ENCODE measurements around the gene GSTM2. TPM values are rescaled to one million over a fixed set of nuclear protein-coding genes. Genes with fewer than 3 reads are reported as not detected.
A peak's percentile ranks its signal among the peaks of the same experiment; 100 is the strongest.

Gene GSTM2
- total RNA-seq, 1 donor from 2014 or later = 14.7 TPM

DNA sequence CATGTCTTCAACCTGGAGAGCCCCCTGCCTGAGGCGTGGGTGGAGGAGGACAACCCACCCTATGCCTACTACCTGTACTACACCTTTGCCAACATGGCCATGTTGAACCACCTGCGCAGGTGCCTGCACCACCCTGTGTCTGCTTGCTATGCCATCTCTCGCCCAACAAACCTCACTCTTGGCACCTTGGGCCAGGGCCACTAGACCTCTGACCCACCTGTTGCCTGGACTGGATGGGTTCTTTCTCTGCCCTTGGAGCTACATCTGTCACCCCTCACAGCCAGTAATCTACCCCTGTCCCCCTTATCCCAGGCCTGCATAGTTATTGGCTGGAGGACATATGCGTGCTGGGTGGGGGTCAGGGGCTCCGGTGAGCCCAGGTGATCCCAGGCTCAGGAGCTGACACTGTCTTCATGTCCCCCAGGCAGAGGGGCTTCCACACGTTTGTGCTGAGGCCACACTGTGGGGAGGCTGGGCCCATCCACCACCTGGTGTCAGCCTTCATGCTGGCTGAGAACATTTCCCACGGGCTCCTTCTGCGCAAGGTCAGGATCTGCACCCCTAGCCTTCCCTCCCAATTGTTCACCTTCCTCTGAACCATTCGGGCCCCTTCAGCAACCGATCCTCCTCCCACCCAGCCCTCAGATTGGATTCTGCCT, 38.4 kb upstream of the GSTM2 start:
- DNase-seq (ENCODE audit: low read depth) = no peak

DNA sequence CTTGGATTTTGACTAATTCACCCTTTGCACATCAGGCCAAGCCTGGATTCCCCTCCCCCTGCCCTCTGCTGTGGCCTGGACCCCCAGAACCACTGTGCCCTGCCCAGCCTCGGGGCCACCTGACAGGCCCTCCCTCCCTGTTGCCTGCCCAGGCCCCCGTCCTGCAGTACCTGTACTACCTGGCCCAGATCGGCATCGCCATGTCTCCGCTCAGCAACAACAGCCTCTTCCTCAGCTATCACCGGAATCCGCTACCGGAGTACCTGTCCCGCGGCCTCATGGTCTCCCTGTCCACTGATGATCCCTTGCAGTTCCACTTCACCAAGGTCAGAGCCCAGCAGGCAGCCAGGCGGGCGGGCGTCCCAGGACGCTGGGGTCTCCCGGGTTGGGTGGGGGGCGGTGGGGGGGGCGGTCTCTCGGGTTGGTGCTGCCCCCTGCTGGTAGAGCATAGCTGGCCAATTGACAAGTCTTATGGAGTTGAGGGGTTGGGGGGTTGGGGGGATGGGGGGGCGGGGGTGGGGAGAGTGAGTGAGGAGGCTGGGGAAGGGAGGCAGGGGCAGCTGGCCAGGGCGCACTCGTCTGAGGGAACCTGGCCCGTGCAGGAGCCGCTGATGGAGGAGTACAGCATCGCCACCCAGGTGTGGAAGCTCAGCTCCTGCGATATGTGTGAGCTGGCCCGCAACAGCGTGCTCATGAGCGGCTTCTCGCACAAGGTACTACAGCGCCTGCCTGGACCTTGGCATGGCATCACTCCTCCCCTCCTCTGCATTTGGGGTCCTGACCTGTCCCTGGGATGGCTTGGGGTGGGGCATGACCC, 37.6 kb upstream of the GSTM2 start:
- DNase-seq (ENCODE audit: low read depth) = no peak

DNA sequence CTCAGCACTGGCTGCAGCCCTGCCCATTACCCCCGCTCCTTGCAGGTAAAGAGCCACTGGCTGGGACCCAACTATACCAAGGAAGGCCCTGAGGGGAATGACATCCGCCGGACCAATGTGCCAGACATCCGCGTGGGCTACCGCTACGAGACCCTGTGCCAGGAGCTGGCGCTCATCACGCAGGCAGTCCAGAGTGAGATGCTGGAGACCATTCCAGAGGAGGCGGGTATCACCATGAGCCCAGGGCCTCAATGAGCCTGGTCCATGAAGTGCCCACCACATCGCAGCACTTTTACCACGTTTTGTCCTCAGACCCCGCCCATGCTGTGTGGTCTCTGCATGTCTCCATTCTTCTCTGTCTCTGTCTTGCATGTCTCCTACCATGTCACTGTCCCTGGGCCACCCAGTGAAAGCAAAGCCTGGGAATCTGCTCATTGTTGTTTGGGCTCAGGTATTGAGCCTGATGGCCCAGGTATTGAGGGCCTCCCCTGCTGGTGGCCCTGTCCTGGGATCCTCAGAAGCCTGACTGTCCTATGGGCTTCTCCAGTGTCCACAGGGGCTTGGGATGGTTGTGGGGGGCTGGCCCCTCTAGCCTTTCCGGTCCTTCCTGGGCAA, 36.9 kb upstream of the GSTM2 start:
- DNase-seq (ENCODE audit: low read depth) = no peak

DNA sequence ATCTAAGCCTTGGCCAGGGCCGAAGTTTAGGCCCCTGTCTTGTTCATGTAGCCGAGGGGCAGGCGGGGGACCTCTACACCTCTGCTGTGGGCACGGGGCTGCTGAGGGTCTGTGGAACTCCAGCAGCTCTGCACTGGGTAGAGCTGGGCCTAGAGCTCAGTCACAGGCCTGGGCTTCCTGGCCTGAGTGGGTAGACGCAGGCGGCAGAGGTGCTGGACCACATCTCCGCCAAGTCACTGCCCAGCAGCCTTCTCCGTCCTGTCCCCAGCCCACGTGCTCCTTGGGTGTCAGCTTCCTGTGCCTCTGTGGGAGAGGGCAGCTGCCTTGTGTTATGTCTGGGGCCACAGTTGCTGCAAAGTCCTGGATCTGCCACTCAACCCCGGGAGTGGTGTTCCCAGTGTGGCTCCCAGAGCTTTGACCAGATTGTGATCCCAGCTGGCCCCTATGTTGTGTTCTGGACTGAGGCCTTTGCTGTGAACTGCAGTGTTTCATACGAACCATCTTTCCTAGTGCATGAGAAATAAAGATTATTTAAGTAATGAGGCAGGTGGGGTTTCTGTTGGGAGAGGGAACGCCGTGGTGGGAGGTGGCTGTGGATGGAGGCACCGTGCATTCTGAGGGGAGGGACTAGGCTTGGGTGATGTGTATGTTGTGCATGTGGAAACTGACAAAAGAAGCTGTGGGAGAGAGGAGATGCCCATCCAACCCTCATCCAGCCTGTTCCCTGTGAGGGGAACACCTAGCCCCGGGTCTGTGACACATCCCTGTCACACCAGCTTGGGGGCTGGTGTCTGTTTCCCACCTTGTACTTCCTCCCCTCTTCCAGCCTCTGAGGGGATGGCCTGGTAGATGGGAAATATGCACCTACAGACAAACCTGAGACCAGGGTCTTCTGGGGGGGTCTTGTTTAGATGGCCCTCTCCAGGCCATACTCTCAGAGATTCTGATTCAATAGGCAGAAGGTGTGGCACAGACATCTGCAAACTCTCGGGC, 36.0 kb upstream of the GSTM2 start:
- DNase-seq (ENCODE audit: low read depth) = no peak

DNA sequence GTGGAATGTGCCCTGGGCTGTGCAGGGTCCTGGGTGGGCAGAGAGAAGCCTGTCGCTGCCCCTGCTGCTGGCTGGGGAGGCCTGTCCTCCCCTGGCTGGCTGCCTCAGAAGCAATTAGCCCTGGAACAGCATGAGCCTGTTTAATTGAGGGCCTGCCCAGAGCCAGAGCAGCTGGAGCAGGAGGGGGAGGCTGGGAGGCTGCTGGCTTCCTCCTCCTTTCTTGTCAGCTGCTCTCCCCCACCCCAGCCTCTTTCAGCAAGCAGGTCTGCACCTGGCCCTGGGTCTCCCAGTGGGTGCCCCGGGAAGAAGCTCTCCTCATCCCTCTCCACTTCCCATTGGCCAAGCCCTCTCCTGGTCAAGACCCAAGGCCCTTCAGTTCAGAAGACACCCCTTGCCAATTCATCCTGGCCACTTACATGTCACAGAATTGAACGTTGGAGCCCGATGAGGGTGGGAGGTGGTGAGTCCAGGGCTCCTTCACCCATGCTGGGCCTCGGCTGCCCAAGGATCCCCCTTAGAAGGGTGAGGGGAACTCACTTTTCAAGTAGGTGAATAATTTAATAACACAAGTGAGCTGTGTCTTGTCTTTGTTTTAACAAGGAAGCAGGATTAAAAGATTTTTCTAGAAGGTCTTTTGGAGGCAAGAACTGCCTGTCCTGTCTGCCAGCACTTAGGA, 35.0 kb upstream of the GSTM2 start:
- no peak for DNase-seq (ENCODE audit: low read depth)

DNA sequence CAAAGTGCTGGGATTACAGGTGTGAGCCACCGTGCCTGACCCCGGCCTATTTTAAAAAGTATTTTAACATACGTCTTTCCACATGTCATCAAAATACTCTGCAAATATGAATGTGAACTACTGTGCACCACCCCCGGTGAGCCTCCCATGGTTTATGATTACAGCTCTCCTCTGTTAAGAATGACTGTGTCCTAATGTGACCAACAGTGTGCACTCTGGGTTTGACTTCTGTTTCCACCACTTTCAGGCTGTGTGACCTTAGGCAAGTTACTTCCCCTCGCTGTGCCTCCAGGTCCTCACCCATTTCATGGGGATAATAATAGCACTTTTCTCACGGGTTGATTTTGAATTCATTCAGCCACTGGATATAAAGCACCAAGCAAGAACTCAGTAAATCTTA, 33.6 kb upstream of the GSTM2 start:
- DNase-seq (ENCODE audit: low read depth) = no peak

DNA sequence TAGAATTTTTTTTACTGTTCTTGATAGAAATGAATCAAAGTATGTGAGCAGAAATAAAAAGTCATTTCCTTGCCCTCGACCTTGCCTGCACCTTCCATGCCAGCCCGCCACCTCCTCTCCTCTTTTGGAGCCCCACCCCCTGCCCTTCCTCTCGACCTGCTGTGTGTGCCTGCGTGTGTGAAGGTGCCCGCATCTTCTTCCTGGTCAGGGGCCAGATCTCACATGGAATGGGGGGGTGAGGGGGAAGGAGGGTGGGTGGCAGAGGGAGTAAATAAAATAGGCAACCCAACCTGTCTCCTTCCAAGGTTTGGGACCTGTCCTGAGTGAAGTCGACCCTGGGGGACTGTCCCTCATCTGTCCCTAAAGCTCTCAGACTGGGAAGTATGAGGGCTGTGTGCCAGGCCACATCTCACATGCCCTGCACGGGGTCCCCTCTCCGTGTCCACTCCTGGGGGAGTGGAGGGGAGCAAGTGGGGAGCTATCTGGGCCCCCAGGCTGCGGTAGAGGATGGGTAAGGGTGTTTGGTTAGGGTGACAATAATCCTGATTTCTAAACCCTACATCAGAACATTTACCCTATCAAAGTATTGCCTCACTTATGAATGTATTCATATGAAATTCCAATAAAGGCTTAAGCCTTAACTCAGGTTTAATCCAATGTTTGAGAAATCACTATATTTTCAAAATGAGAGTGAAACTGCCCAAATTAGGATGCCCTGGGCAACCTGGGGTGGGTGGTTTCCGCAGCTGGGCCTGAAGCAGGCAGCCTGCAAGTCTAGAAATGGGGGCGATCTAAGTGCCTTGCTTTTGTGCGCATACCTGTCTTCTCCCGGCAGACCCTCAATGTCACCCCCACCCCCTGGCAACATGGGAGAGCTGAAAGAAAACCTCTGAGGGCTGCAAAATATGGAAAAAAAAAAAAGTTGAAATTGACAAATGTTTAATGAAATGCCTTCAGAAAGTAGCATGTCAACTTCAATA, 32.8 kb upstream of the GSTM2 start:
- DNase-seq (ENCODE audit: low read depth) = no peak

DNA sequence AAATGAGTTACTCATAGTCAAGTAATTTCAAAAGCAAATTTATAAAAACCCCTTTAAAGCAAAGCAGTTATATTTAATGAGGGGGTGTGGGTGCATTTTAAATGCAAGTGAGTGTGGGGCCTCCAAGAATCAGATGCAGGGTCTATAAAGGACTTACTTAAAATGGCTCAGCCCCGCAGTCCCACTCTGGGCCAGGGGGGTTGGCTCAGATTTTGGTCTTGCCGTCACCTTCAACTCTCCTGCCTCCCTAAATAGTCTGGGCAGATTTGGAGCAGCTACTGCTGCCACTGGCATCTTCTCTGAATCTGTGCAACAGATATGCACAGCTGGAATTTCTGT, 32.0 kb upstream of the GSTM2 start:
- no peak for DNase-seq (ENCODE audit: low read depth)

DNA sequence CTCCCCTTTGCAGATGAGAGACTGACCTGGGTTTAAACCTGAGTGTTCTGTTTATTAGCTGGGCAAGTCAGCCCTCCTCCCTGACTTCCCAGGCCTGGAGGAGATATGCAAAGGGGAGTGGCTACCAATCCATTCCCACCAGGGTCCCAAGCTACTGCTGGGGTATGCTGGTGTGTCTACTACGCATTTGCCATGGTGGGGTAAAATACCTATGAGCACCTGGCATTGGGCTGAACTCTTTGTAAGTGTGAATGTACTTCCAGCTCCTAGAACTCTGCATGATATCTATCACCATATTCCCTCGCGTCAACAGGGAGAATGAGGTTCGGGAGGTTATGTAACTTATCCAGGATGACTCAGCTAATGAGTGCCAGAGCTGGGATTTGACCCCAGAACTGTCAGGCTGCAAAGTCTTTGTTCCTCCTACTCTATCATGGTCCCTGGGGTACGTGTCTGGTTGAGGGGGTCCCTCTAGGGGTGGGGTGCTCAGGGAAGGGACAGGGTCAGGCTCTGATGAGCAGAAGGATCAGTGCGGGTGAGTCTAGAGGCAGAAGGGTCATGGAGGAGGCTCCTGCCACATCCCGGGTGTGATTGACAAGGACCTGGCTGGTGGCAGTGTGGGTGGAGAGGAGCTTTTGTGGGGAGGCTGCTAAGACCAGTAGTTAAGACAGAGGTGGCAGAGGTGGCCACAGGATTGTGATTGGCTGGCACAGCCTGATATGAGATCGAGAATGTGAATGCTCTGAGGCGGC, 31.5 kb upstream of the GSTM2 start:
- peak; percentile 52 for DNase-seq (ENCODE audit: low read depth)

DNA sequence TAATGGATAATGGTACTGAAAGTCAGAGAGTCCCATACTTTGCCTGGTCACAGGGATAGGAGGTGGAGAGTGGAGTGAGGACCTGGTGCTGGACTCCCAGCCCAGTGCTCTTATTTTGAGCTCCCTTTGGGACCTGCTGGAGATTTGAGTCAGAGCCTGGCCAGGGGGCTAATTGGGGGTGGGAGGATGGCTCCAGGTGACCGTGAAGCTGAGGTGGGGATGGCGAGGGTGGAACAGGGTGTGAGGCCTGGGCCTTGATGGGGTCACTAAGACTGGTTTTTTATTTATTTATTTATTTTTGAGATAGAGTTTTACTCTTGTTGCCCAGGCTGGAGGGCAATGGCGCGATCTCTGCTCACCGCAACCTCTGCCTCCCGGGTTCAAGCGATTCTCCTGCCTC, 30.4 kb upstream of the GSTM2 start:
- DNase-seq (ENCODE audit: low read depth) = no peak

DNA sequence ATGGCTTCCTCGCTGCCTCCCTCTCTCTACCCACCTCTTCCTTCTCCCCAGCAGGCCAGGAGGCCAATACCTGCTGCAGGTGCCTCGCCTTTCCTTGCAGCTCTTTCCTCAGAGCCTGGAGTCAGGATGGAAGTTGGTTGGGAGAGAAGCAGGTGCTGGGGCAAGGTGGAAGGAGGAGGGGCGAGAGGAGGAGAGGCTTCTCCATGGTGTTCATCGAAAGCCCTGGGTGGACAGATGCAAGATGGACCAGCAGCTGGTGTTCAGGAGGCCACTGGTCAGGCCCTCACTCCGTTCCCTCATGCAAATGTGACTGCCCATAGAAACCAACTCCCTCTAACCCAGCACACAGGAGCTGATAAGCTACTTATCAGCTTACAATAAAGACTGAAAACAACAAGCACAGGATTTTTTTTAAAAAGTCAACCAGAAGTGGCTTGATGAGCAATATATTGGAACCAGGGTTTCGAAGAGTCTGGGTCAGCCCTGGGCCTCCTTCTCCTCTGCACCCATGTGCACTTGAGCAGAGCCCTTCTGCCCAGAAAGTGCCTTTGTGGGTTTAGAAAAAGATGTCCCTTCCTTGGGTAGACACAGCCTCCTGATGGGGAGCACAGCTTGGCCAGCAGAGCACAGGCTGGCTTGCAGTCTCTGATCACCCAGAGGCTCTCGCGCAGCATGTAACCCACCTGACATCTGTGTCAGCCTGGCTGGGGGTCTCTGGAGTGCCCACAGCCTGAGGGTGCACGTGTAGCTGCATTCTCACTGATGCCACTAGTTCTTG, 28.6 kb upstream of the GSTM2 start:
- DNase-seq (ENCODE audit: low read depth) = no peak

DNA sequence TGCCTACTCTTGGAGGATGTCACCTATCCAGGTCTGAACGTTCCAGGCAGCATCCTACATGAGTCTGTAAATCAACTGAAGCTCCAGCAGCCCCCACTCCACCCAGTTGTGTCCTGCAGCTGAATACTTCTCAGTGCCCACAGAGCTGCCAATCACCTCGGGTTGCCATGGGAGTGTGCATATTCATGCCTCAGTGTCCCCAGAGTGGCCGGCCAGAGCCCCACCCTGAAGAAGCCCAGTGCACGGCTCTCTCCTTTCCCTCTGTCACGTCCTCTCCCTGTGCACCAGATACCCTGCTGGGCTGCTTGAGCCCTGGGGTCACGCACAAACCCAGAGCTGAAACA, 28.0 kb upstream of the GSTM2 start:
- DNase-seq (ENCODE audit: low read depth) = no peak

DNA sequence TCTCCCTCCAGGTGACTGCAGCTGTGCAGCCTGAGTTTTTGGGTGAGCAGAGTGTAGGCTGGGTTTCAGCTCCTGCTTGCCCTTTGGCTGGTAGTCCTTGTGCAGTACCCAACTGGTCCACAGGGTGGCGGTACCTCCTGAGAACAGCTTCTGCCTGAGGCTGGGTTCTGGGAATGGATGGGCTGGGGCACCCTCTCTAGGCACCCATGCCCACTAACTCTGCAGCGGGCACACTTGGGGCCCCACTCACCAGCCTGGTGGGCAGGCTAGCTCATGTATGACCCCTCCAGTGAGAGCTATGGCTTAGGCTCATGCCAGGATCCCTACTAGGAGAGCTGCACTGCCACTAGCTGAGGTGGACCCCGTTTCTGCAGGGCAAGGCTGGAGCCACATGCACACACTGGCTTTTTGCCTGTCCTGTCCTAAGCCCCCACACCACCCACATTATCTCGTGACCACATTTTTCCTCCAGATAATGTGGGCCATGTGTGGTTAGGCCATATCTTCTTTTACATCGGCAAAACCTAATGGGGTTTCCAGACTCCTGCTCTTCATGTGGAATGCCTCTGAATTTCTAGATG, 27.5 kb upstream of the GSTM2 start:
- DNase-seq (ENCODE audit: low read depth) = peak; percentile 35

DNA sequence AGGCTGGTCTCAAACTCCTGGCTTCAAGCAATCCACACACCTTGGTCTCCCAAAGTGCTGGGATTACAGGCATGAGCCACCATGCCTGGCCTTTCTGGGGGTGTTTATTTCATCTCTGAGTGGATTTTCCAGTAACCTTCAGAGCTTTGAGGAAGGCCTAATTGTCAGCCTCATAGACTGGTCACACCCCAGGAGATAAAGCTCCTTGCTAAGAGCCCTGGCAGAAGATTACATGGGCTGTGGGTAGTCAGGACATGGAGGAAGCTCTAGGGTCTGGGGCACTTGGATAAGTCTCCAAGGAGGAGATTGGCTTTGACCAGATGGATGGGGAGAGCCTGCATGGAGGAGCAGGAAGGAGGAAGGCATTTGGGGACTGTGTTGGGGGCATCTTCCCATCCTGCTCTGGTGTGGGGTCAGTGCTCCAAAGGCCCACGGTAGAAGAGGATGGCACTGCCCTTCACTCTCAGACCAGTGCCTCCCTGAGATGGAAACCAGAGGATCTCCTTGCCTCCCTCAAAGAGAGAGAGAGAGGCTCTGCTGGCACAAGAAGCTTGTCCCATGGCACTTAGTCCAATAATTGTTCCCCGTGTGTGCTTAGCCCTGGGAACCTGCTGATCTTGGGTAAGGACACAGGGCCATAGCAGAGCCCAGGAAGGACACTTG, 26.6 kb upstream of the GSTM2 start:
- DNase-seq (ENCODE audit: low read depth) = no peak

DNA sequence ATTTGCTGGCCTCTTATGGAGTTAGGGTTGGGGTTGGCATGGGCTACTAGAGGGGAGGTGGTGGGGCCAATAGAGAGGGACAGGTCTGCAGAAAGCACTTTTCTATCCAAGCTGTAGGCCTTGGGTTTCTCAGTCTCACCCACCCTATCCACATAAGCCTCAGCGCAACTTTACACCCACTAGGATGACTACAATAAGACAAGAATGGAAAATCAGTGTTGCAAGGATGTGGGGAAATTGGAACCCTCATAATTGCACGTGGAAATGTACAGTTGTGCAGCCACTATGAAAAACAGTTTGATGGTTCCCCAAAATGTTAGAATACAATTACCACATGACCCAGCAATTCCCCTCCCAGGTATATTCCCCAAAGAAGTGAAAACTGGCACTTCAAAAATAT, 26.0 kb upstream of the GSTM2 start:
- DNase-seq (ENCODE audit: low read depth) = no peak

DNA sequence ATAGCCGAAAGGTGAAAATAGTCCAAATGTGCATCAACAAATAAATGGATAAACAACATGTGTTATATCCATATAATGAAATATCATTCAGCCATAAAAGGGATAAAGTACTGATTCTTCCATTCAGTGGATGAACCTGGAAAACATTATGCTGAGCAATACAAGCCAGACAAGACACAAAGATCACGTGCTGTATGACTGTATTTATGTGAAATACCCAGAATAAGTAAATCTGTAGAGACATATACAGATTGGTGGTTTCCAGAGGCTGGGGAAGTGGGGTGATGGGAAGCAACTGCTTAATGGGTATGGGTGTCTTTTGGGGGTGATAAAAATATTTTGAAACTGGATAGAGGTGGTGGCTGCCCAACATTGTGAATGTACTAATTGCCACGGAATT, 25.2 kb upstream of the GSTM2 start:
- DNase-seq (ENCODE audit: low read depth) = no peak

DNA sequence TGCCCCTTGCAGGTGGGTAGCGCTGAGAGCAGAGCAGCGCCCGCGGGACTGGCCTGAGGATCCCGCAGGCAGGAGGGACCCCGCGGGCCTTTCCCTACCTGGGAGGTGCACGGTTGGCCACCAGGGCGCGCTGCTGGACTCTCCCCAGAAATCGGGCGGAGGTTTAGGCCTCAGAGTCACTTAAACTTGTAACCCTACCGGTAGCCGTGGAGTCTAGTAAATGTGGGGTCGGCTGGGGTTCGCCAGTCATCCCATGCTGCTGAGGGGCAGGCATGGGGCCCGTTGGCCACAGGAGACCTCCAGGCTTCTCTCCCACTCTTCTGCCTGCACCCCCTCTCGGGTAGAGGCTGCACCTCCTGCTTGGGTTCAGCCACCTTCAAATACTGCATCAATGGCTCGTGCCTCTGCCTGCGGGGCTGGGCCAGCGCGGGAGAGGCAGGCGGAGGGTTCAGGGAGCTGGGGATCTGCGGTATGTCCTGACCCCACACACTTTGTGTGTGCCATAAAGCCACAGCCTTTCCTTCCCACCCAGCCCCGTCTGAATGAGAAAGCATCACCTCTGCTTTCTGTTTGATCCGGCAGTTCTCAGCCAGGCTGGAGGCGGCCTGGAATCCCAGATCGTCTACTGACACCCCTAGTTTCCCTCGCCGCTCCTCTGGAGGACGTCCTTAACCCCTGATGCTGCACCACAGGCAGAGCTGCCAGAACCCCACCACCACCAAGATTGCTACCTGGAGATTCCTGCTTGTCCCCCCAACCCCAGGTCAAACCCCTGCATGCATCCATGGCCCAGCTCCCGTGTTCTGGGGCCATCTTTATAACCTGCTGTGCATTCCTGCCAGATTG, 24.2 kb upstream of the GSTM2 start:
- DNase-seq (ENCODE audit: low read depth) = no peak

Measured in renal cortical epithelial cell (primary cell).